Lung (tissue), 12 donors: ENCODE results near the gene PIPOX. TPM values are rescaled to one million over a fixed set of nuclear protein-coding genes. Genes with fewer than 3 reads are reported as not detected.

Source experiments
- ATAC-seq: fragments of 200-7000 bp; cut with Tn5 transposase; one replicate; pipeline ENCODE4 v1.9.1; 2020; ENCODE audit warnings: moderate number of reproducible peaks; ENCODE audit not compliant: insufficient read depth, low FRiP score
- DNase-seq, 3 donors: peaks; one replicate each; pipeline ENCODE4 v3.0.0-alpha.2; 2013 to 2017
- H3K27ac ChIP-seq, 2 donors: one replicate each; pipeline ENCODE4 v1.5.1; 2013; ENCODE audit warnings: mild to moderate bottlenecking in 2 of 2, moderate library complexity in 2 of 2, control low read depth in 1 of 2, inconsistent platforms in 1 of 2, low read depth in 1 of 2, low read length in 1 of 2
- H3K27me3 ChIP-seq, 3 donors: one replicate each; pipeline ENCODE4 v1.5.1; 2013; ENCODE audit warnings: low read length in 2 of 3; ENCODE audit not compliant: control insufficient read depth in 3 of 3, insufficient read depth in 3 of 3
- H3K36me3 ChIP-seq, 4 donors: one replicate each; pipeline ENCODE4 v1.5.1; 2013; ENCODE audit warnings: low read length in 4 of 4, mild to moderate bottlenecking in 1 of 4, moderate library complexity in 1 of 4; ENCODE audit not compliant: control insufficient read depth in 4 of 4, insufficient read depth in 4 of 4
- H3K4me1 ChIP-seq, 5 donors: one replicate each; pipeline ENCODE4 v1.5.1; 2013; ENCODE audit warnings: low read length in 5 of 5, mild to moderate bottlenecking in 2 of 5, moderate library complexity in 1 of 5; ENCODE audit not compliant: control insufficient read depth in 5 of 5, insufficient read depth in 5 of 5
- H3K4me3 ChIP-seq: one replicate; pipeline ENCODE4 v1.5.1; 2013; ENCODE audit warnings: mild to moderate bottlenecking, control low read depth, moderate library complexity
- H3K9ac ChIP-seq, 2 donors: one replicate each; pipeline ENCODE4 v1.5.1; 2013; ENCODE audit warnings: low read length in 2 of 2, control low read depth in 1 of 2; ENCODE audit not compliant: insufficient read depth in 1 of 2
- H3K9me3 ChIP-seq, 4 donors: one replicate each; pipeline ENCODE4 v1.5.1; 2013; ENCODE audit warnings: low read length in 3 of 4, mild to moderate bottlenecking in 1 of 4, moderate library complexity in 1 of 4; ENCODE audit not compliant: control insufficient read depth in 4 of 4, insufficient read depth in 3 of 4
- CTCF ChIP-seq: IDR thresholded peaks from 2 replicates; pipeline ENCODE4 v1.5.1; 2012; ENCODE audit warnings: mild to moderate bottlenecking; ENCODE audit errors: control extremely low read depth, extremely low read depth
- WGBS, 2 donors: extraction: QIAGEN DNeasy Blood & Tissue Kit; methylation state at CpG; one replicate each; pipeline ENCODE4 v1.1.7; 2013; 5-methylcytosine and 5-hydroxymethylcytosine counted together
- polyA plus RNA-seq, 2 donors: library from polyadenylated mRNA; stranded (reverse); fragments of 200-250 nt; gene quantifications; one replicate each; pipeline ENCODE4 v1.2.1, GENCODE V29; 2013
- total RNA-seq, 2 donors: library from RNA; depleted of rRNA in 1 of 2; stranded (reverse); fragments of >200 nt in 1 of 2; gene quantifications; one replicate each; pipeline ENCODE4 v1.2.1, GENCODE V29; 2014 to 2021
- donor health status: control.
- donor health status: control.
- donor health status: Bipolar disorder and iron deficiency.
- donor health status: healthy.
- donor health status: DM: yes; HTN: yes; CAD: no.

The PIPOX gene
- total and polyA plus RNA-seq, 4 donors: 0.27 to 1.9 (median 0.91) TPM

- ATAC-seq: no peak
- Histone ChIP-seq H3K36me3 (peaks cover 0 to 6% (median under 1%) of the 10 kb centered on the region in 4 donors), H3K27me3 (no peaks in the 10 kb centered on the region), H3K4me3 (no peak overlapping the region), H3K9me3 (no peaks in the 10 kb centered on the region), H3K4me1 (peaks cover 0 to 5% (median 0%) of the 10 kb centered on the region in 5 donors), H3K9ac (no peak overlapping the region), H3K27ac (no peak overlapping the region)
- no peak for TF ChIP-seq CTCF
- 83 to 99% methylated on average over 1 of the region's 1 CpG for WGBS, 2 donors
- DNase-seq: no peak
Measured at GRCh38 chr17:29071303-29071702, 28.4 kb downstream of the PIPOX start.

GRCh38 chr17:29073045-29073444, 30.1 kb downstream of the PIPOX start:
- Histone ChIP-seq H3K36me3 (peaks cover 0 to 10% (median 3%) of the 10 kb centered on the region in 4 donors), H3K4me3 (no peak overlapping the region), H3K27me3 (no peaks in the 10 kb centered on the region), H3K27ac (no peak overlapping the region), H3K4me1 (peaks cover 0 to 5% (median 0%) of the 10 kb centered on the region in 5 donors), H3K9me3 (no peaks in the 10 kb centered on the region), H3K9ac (no peak overlapping the region)
- WGBS, 2 donors: 77 to 80% methylated on average over 2 of the region's 2 CpGs
- no peak for TF ChIP-seq CTCF
- ATAC-seq (no peak), DNase-seq (no peak)

- peaks cover 0 to 10% (median 7%) of the 10 kb centered on the region in 4 donors for H3K36me3 ChIP-seq
- TF ChIP-seq CTCF: no peak
- WGBS, 2 donors: 75 to 86% methylated on average over 4 of the region's 4 CpGs
- no peak overlapping the region for H3K4me3 ChIP-seq
- no peak overlapping the region for H3K9ac ChIP-seq
- H3K27ac ChIP-seq: no peak overlapping the region
- ATAC-seq (no peak), DNase-seq (no peak)
- H3K9me3 ChIP-seq: no peaks in the 10 kb centered on the region
- no peaks in the 10 kb centered on the region for H3K27me3 ChIP-seq
- H3K4me1 ChIP-seq: peaks cover 0 to 5% (median 0%) of the 10 kb centered on the region in 5 donors
Measured at GRCh38 chr17:29073520-29073919, 30.6 kb downstream of the PIPOX start.

GRCh38 chr17:29074488-29074887, 31.5 kb downstream of the PIPOX start:
- no peak overlapping the region for H3K27ac ChIP-seq
- no peak overlapping the region for H3K9ac ChIP-seq
- ATAC-seq: no peak
- peaks cover 0 to 17% (median 11%) of the 10 kb centered on the region in 4 donors for H3K36me3 ChIP-seq
- H3K9me3 ChIP-seq: no peaks in the 10 kb centered on the region
- H3K27me3 ChIP-seq: no peaks in the 10 kb centered on the region
- 85 to 87% methylated on average over 12 of the region's 12 CpGs for WGBS, 2 donors
- H3K4me1 ChIP-seq: peaks cover 0 to 5% (median 0%) of the 10 kb centered on the region in 5 donors
- TF ChIP-seq CTCF: no peak
- DNase-seq: no peak
- no peak overlapping the region for H3K4me3 ChIP-seq
